Neural cell (in vitro differentiated cells): ENCODE data around the gene ITGA11. TPM values are rescaled to one million over a fixed set of nuclear protein-coding genes. Genes with fewer than 3 reads are reported as not detected.

Source experiments
- H2AFZ ChIP-seq: fragments of 200-600, 300-800 bp; sonication (generic), shearing (Covaris generic); 2 replicates; pipeline ENCODE4 v1.6.0; 2014; ENCODE audit warnings: low read depth, mild to moderate bottlenecking, antibody characterized with exemption, low read length, moderate library complexity
- H3F3A ChIP-seq: fragments of 200-600 bp; shearing (Covaris generic); 2 replicates; pipeline ENCODE4 v1.6.1; 2016; ENCODE audit warnings: mild to moderate bottlenecking, moderate library complexity, mixed read lengths, antibody characterized with exemption, low read length; ENCODE audit not compliant: insufficient read depth, poor library complexity, severe bottlenecking
- H3K27ac ChIP-seq: fragments of 200-600, 300-800 bp; sonication (generic), shearing (Covaris generic); 2 replicates; pipeline ENCODE4 v1.5.1; 2014; ENCODE audit warnings: mild to moderate bottlenecking, low read length, moderate library complexity
- H3K27me3 ChIP-seq: fragments of 300-800, 200-600 bp; sonication (generic), shearing (Covaris generic); 2 replicates; pipeline ENCODE4 v1.6.0; 2014; ENCODE audit warnings: mild to moderate bottlenecking, low read depth, low read length, moderate library complexity; ENCODE audit not compliant: insufficient read depth
- H3K36me3 ChIP-seq: fragments of 300-800, 200-600 bp; sonication (generic), shearing (Covaris generic); 2 replicates; pipeline ENCODE4 v1.5.1; 2014; ENCODE audit warnings: mild to moderate bottlenecking, antibody characterized with exemption, low read length, moderate library complexity; ENCODE audit not compliant: insufficient read depth
- H3K4me2 ChIP-seq: fragments of 300-800, 200-600 bp; sonication (generic), shearing (Covaris generic); 2 replicates; pipeline ENCODE4 v1.6.0; 2014; ENCODE audit warnings: mild to moderate bottlenecking, low read length
- H3K4me3 ChIP-seq: fragments of 300-800, 200-600 bp; sonication (generic), shearing (Covaris generic); 2 replicates; pipeline ENCODE4 v1.5.1; 2014; ENCODE audit warnings: mild to moderate bottlenecking, low read length, moderate library complexity
- H3K79me2 ChIP-seq: fragments of 200-600 bp; shearing (Covaris generic); replicated peaks from 2 replicates; pipeline ENCODE4 v1.6.0; 2014; ENCODE audit warnings: mild to moderate bottlenecking, low read length, moderate library complexity; ENCODE audit not compliant: insufficient read depth
- H3K9ac ChIP-seq: fragments of 300-800, 200-600 bp; sonication (generic), shearing (Covaris generic); 2 replicates; pipeline ENCODE4 v1.6.1; 2016; ENCODE audit warnings: mild to moderate bottlenecking, low read length, mixed read lengths
- H3K9me2 ChIP-seq: fragments of 200-600 bp; shearing (Covaris generic); 2 replicates; pipeline ENCODE4 v1.6.1; 2016; ENCODE audit warnings: mild to moderate bottlenecking, low read length, mixed read lengths; ENCODE audit not compliant: insufficient read depth
- H3K9me3 ChIP-seq: fragments of 200-600, 300-800 bp; sonication (generic), shearing (Covaris generic); 2 replicates; pipeline ENCODE4 v1.6.1; 2016; ENCODE audit warnings: mild to moderate bottlenecking, mixed run types, low read length, moderate library complexity, mixed read lengths
- H4K20me1 ChIP-seq: fragments of 200-600 bp; shearing (Covaris generic); 2 replicates; pipeline ENCODE4 v1.6.1; 2016; ENCODE audit warnings: mild to moderate bottlenecking, mixed run types; ENCODE audit not compliant: insufficient read depth
- CTCF ChIP-seq: fragments of 450-650 bp; IDR thresholded peaks from 2 replicates; pipeline ENCODE4 v1.5.1; 2014; ENCODE audit warnings: antibody characterized with exemption, mild to moderate bottlenecking, moderate library complexity; ENCODE audit not compliant: poor library complexity, severe bottlenecking
- EP300 ChIP-seq: fragments of 450-650 bp; conservative IDR thresholded peaks from 2 replicates; pipeline ENCODE4 v1.6.1; 2014; ENCODE audit warnings: antibody characterized with exemption, mild to moderate bottlenecking, moderate library complexity; ENCODE audit not compliant: poor library complexity, severe bottlenecking
- EZH2 ChIP-seq: fragments of 200-600, 300-800 bp; shearing (Covaris generic), sonication (generic); IDR thresholded peaks from 2 replicates; pipeline ENCODE4 v1.6.1; 2014; ENCODE audit warnings: antibody characterized with exemption, low read length, borderline replicate concordance, mild to moderate bottlenecking; ENCODE audit not compliant: insufficient read depth, poor library complexity, severe bottlenecking
- MXI1 ChIP-seq: fragments of 450-650 bp; conservative IDR thresholded peaks from 2 replicates; pipeline ENCODE4 v1.6.1; 2014; ENCODE audit warnings: antibody characterized with exemption, mild to moderate bottlenecking; ENCODE audit not compliant: poor library complexity, severe bottlenecking
- POLR2AphosphoS5 ChIP-seq: IDR thresholded peaks from 2 replicates; pipeline ENCODE4 v1.6.1; 2012
- RAD21 ChIP-seq: fragments of 450-650 bp; conservative IDR thresholded peaks from 2 replicates; pipeline ENCODE4 v1.6.1; 2014; ENCODE audit warnings: antibody characterized with exemption, mild to moderate bottlenecking, moderate library complexity
- REST ChIP-seq: IDR thresholded peaks from 2 replicates; pipeline ENCODE4 v1.6.1; 2012; ENCODE audit warnings: borderline replicate concordance
- SMC3 ChIP-seq: fragments of 450-650 bp; conservative IDR thresholded peaks from 2 replicates; pipeline ENCODE4 v1.6.1; 2014; ENCODE audit warnings: antibody characterized with exemption, mild to moderate bottlenecking, moderate library complexity; ENCODE audit not compliant: poor library complexity
- TAF1 ChIP-seq: IDR thresholded peaks from 2 replicates; pipeline ENCODE4 v1.6.1; 2012; ENCODE audit warnings: low read depth
- polyA plus RNA-seq: library from polyadenylated mRNA; depleted of rRNA; stranded (reverse); fragments of >200 nt; gene quantifications from 2 replicates; pipeline ENCODE4 v1.2.3, GENCODE V29; 2014

ITGA11 gene
- polyA plus RNA-seq, 1 donor from 2014 or later = not detected

DNA sequence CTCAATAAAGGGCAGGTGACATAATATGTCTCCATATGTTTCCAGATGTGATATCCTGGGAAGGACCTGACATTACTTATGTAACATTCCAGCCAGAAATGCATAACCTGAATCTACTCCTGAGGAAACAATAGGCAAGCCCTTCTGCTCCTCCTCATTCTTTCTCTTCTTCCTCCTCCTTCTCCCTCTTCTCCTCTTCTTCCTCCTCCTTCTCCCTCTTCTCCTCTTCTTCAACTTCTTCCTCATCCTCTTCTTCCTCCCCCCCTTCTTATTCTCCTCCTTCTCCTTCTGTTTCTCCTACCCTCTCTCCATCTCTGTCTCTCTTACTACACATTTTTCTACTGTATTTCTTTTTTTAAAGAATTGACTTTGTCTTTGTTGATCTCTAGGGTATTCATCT is 43.5 kb upstream of the ITGA11 start:
- no peaks in the 10 kb centered on the region for H3K27me3 ChIP-seq
- H3K36me3 ChIP-seq = no peaks in the 10 kb centered on the region
- no peaks in the 10 kb centered on the region for H3K9me3 ChIP-seq
- no peaks in the 10 kb centered on the region for H3F3A ChIP-seq
- H3K79me2 ChIP-seq = no peaks in the 10 kb centered on the region
- no peak overlapping the region for H3K9ac ChIP-seq
- no peaks in the 10 kb centered on the region for H4K20me1 ChIP-seq
- no peaks in the 10 kb centered on the region for H3K9me2 ChIP-seq
- no peak overlapping the region for H3K27ac ChIP-seq
- no peak overlapping the region for H2AFZ ChIP-seq
- TF ChIP-seq REST (no peak), POLR2AphosphoS5 (no peak), EP300 (no peak), CTCF (no peak), EZH2 (no peak), TAF1 (no peak), SMC3 (no peak), RAD21 (no peak)
- H3K4me3 ChIP-seq = no peak overlapping the region
- H3K4me2 ChIP-seq = no peak overlapping the region

DNA sequence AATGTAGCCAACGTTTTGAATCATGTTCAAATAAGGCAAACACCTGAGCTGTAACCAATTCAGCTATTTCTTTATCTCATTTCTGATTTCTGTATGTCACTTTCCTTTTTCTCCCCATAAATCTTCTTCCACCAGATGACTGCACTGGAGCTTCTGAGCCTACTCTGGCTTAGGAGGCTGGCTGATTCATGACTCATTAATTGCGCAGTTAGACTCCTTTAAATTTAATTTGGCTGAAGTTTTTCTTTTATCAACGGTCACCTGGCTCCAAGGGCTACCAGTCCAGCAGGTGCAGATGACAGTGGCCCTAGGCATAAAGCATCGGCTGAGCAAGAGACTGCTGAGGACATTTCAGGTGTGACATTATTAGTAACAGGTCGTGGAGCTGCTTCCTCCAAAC is 39.6 kb upstream of the ITGA11 start:
- no peak overlapping the region for H2AFZ ChIP-seq
- no peak overlapping the region for H3K27ac ChIP-seq
- no peaks in the 10 kb centered on the region for H3K9me2 ChIP-seq
- H3F3A ChIP-seq = no peaks in the 10 kb centered on the region
- H3K36me3 ChIP-seq = no peaks in the 10 kb centered on the region
- H3K9me3 ChIP-seq = no peaks in the 10 kb centered on the region
- no peak overlapping the region for H3K9ac ChIP-seq
- H3K4me2 ChIP-seq = no peak overlapping the region
- no peaks in the 10 kb centered on the region for H3K27me3 ChIP-seq
- no peaks in the 10 kb centered on the region for H3K79me2 ChIP-seq
- H3K4me3 ChIP-seq = no peak overlapping the region
- no peaks in the 10 kb centered on the region for H4K20me1 ChIP-seq
- TF ChIP-seq TAF1 = no peak
- TF ChIP-seq EP300 = no peak
- no peak for TF ChIP-seq SMC3

- no peaks in the 10 kb centered on the region for H3K9me3 ChIP-seq
- no peak overlapping the region for H3K4me2 ChIP-seq
- TF ChIP-seq RAD21 (no peak), REST (no peak), EP300 (no peak), POLR2AphosphoS5 (no peak), EZH2 (no peak), SMC3 (no peak), MXI1 (no peak)
- H3K36me3 ChIP-seq = no peaks in the 10 kb centered on the region
- H3K79me2 ChIP-seq = no peaks in the 10 kb centered on the region
- H2AFZ ChIP-seq = no peak overlapping the region
- no peaks in the 10 kb centered on the region for H3K27me3 ChIP-seq
- no peak overlapping the region for H3K27ac ChIP-seq
- H3K4me3 ChIP-seq = no peak overlapping the region
- no peaks in the 10 kb centered on the region for H3F3A ChIP-seq
- H4K20me1 ChIP-seq = no peaks in the 10 kb centered on the region
- no peak overlapping the region for H3K9ac ChIP-seq
- no peaks in the 10 kb centered on the region for H3K9me2 ChIP-seq
Measured at GRCh38 chr15:68470976-68471375, 39.0 kb upstream of the ITGA11 start.
